PC-3 (cell line): ENCODE data around the gene C6orf89.

ENCODE experiments used
- CTCF ChIP-seq: fragments of 300-600 bp; sonication (generic); conservative IDR thresholded peaks from 2 replicates; pipeline ENCODE4 v1.5.1; 2017; ENCODE audit warnings: antibody characterized with exemption, low read depth, mild to moderate bottlenecking, low read length
- EZH2 ChIP-seq: fragments of 300-600 bp; sonication (generic); IDR thresholded peaks from one replicate; pipeline ENCODE4 v1.6.1; 2017; ENCODE audit warnings: antibody characterized with exemption, mild to moderate bottlenecking, low read length; ENCODE audit not compliant: unreplicated experiment
- EZH2phosphoT487 ChIP-seq: fragments of 300-600 bp; sonication (generic); IDR thresholded peaks from 2 replicates; pipeline ENCODE4 v1.6.1; 2018; ENCODE audit warnings: mild to moderate bottlenecking, antibody characterized with exemption, low read length, borderline replicate concordance

DNA sequence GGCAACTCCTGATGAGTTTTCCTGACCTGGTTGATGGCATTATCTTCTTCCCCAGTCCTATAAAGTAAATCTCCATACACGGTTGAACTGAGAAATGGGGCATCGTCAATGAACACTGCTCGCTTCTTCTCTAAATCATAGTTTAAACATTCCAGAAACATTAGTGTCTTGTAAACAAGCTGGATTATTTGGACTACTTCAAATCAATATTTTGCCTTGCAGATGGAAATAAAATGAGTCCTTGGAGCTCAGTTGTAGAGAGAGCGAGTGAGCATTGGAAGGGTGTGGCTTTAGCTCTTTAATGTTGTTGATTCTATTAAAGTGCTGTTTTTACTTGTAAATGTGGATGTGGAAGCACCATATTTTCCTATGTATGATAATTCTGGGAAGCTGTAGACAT lies 18.4 kb downstream of the C6orf89 start:
- TF ChIP-seq CTCF (no peak), EZH2 (no peak), EZH2phosphoT487 (no peak)
